ENCODE results near the gene INCA1.

The INCA1 gene

DNA sequence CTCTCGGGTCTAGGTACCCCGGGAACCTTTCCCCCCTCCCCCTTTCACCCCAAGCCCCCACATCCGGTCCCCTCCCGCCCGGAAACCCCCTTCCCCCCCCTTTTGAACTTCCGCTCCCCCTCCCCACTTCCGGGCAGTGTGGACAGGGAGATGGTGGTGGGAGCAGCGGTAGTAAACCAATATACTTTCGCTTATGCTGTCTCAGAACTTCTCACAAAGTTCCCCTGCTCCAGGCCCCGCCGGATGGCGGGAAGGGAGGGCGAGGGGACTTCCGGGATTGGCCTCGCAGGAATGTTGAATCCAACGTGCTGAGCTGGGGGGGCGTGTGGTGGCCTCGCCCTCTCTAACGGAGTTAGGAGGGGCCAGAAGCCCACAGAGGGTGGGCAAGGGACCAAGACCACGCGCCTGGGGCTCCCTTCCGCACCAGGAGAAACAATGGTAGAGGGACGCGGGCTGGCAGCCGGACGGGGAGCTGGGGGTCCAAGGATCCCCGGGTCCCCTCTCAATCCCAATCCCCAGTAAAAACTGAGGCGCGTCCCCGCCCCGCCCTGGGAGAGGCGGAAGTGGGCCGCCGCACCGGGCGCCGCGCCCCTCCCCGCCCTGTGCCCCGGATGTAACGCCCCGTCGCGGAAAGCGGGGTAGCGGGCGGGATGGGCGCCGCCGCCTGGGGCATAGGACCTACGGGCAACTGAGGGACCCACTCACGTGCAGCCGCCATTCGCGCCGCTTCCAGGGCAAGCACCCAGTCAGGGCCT is 49.7 kb downstream of the INCA1 start:
- peaks cover 68% of the 10 kb centered on the region for H3K4me1 ChIP-seq (ENCODE audit: insufficient read depth, low read length)
- H3K36me3 ChIP-seq (ENCODE audit: insufficient read depth, low read length) = peaks cover 55% of the 10 kb centered on the region
- H3K9me3 ChIP-seq (ENCODE audit: insufficient read depth, low read length, severe bottlenecking) = no peaks in the 10 kb centered on the region
- peak overlapping the region; percentile 72 to 91 for H3K4me3 ChIP-seq (ENCODE audit: low read depth in 1 of 2, low read length in 2 of 2)
- peaks cover 68% of the 10 kb centered on the region for H3K79me2 ChIP-seq (ENCODE audit: insufficient read depth, low read length)
- peak; percentile 38 for ATAC-seq (ENCODE audit: insufficient read depth, low read depth)
- H2AFZ ChIP-seq (ENCODE audit: low read depth, low read length) = peak overlapping the region; percentile 40; the same call in 1 of the 2 replicates
- H3K27me3 ChIP-seq (ENCODE audit: insufficient read depth, low read length, poor library complexity) = no peaks in the 10 kb centered on the region
- H4K20me1 ChIP-seq (ENCODE audit: insufficient read depth, low read length) = peaks cover 46% of the 10 kb centered on the region
- TF ChIP-seq EZH2 (IDR thresholded peaks at IDR 0.05; ENCODE audit: borderline replicate concordance, low read depth, low read length, severe bottlenecking) = no peak
- TF ChIP-seq, protein P1, sequence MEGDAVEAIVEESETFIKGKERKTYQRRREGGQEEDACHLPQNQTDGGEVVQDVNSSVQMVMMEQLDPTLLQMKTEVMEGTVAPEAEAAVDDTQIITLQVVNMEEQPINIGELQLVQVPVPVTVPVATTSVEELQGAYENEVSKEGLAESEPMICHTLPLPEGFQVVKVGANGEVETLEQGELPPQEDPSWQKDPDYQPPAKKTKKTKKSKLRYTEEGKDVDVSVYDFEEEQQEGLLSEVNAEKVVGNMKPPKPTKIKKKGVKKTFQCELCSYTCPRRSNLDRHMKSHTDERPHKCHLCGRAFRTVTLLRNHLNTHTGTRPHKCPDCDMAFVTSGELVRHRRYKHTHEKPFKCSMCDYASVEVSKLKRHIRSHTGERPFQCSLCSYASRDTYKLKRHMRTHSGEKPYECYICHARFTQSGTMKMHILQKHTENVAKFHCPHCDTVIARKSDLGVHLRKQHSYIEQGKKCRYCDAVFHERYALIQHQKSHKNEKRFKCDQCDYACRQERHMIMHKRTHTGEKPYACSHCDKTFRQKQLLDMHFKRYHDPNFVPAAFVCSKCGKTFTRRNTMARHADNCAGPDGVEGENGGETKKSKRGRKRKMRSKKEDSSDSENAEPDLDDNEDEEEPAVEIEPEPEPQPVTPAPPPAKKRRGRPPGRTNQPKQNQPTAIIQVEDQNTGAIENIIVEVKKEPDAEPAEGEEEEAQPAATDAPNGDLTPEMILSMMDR (IDR thresholded peaks at IDR 0.05; ENCODE audit: borderline replicate concordance, extremely low read depth, low read length, poor library complexity, severe bottlenecking) = no peak
- peak; percentile 81 for DNase-seq
- peak overlapping the region; percentile 97 for H3K27ac ChIP-seq (ENCODE audit: low read length)
- peak overlapping the region; percentile 97 for H3K4me2 ChIP-seq (ENCODE audit: insufficient read depth, low read length)
- peak overlapping the region; percentile 98 for H3K9ac ChIP-seq (ENCODE audit: low read depth, low read length)

DNA sequence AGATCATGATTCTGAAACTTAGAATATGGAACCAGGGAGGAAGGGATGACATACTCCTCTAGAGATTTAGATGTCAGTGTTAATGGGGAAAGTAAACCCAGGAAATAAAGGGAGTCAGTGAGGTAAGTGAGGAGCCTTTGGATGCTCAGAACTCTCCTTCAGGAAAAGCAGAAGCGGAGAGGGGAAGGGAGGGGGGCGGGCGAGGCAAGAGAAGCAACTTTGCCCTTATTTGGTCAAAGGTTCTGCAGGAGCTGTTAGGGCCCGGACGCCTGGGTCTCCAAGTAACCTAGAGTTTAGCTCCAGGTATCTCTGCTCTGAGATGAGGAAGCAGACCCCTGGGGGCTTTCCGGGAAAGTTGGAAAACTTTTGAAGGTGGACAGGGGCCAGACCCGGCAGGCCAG is 50.3 kb downstream of the INCA1 start:
- DNase-seq (no peak), ATAC-seq (ENCODE audit: insufficient read depth, low read depth) (no peak)
- Histone ChIP-seq H3K79me2 (ENCODE audit: insufficient read depth, low read length) (peaks cover 74% of the 10 kb centered on the region), H3K27me3 (ENCODE audit: insufficient read depth, low read length, poor library complexity) (no peaks in the 10 kb centered on the region), H3K9me3 (ENCODE audit: insufficient read depth, low read length, severe bottlenecking) (no peaks in the 10 kb centered on the region), H2AFZ (ENCODE audit: low read depth, low read length) (no peak overlapping the region), H4K20me1 (ENCODE audit: insufficient read depth, low read length) (peaks cover 51% of the 10 kb centered on the region), H3K27ac (ENCODE audit: low read length) (peak overlapping the region; percentile 97), H3K4me2 (ENCODE audit: insufficient read depth, low read length) (peak overlapping the region; percentile 97), H3K4me1 (ENCODE audit: insufficient read depth, low read length) (peaks cover 74% of the 10 kb centered on the region), H3K4me3 (ENCODE audit: low read depth in 1 of 2, low read length in 2 of 2) (peak overlapping the region; percentile 72 to 91; a peak in 3 of 4 replicates), H3K9ac (ENCODE audit: low read depth, low read length) (peak overlapping the region; percentile 98), H3K36me3 (ENCODE audit: insufficient read depth, low read length) (peaks cover 61% of the 10 kb centered on the region)
- TF ChIP-seq, protein P1 (IDR thresholded peaks at IDR 0.05; ENCODE audit: borderline replicate concordance, extremely low read depth, low read length, poor library complexity, severe bottlenecking) = no peak
- no peak for TF ChIP-seq EZH2 (IDR thresholded peaks at IDR 0.05; ENCODE audit: borderline replicate concordance, low read depth, low read length, severe bottlenecking)

DNA sequence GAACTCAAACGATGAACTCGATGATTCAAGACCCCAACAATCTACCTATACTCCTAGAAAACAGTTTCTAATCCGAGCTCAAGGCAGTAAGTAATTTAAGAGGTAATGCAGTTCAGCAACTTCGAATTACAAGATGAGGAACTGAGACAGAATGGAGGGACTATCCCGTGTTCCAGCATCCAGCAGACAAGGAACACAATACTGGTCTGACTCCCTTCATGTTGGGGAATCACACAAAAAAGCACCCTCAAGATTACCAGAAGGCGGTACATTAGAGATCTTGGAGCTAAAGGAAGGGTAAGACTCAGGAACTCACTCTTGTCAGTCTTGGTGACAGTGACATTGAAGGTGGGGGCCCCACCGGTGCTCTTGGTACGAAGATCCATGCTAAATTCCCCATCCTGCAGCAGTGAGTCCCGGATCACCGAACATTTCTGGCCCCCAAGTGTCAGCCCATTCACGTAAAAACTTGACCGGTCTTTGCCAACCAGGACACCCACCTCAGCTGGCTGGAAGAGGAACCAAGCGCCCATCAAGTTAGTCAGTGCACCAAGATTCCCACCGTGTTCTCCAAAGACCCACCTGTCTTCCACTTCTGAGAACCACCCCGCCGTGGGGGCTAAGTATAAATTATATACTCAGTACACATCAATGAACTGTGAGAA is 50.9 kb downstream of the INCA1 start:
- Histone ChIP-seq H3K4me1 (ENCODE audit: insufficient read depth, low read length) (peaks cover 78% of the 10 kb centered on the region), H3K79me2 (ENCODE audit: insufficient read depth, low read length) (peaks cover 80% of the 10 kb centered on the region), H4K20me1 (ENCODE audit: insufficient read depth, low read length) (peaks cover 53% of the 10 kb centered on the region), H3K36me3 (ENCODE audit: insufficient read depth, low read length) (peaks cover 66% of the 10 kb centered on the region), H3K4me3 (ENCODE audit: low read depth in 1 of 2, low read length in 2 of 2) (peak overlapping the region; percentile 72 to 91; a peak in 3 of 4 replicates), H3K27ac (ENCODE audit: low read length) (peak overlapping the region; percentile 97), H2AFZ (ENCODE audit: low read depth, low read length) (no peak overlapping the region), H3K9me3 (ENCODE audit: insufficient read depth, low read length, severe bottlenecking) (no peaks in the 10 kb centered on the region), H3K27me3 (ENCODE audit: insufficient read depth, low read length, poor library complexity) (no peaks in the 10 kb centered on the region), H3K9ac (ENCODE audit: low read depth, low read length) (peak overlapping the region; percentile 98), H3K4me2 (ENCODE audit: insufficient read depth, low read length) (peak overlapping the region; percentile 97)
- ATAC-seq (ENCODE audit: insufficient read depth, low read depth) (no peak), DNase-seq (no peak)
- TF ChIP-seq, protein P1 (IDR thresholded peaks at IDR 0.05; ENCODE audit: borderline replicate concordance, extremely low read depth, low read length, poor library complexity, severe bottlenecking) = no peak
- no peak for TF ChIP-seq EZH2 (IDR thresholded peaks at IDR 0.05; ENCODE audit: borderline replicate concordance, low read depth, low read length, severe bottlenecking)

All from DND-41 (cell line).